ENCODE data around the gene PTPRD. TPM values are rescaled to one million over a fixed set of nuclear protein-coding genes. Genes with fewer than 3 reads are reported as not detected.

PTPRD gene
- total RNA-seq, 1 experiment from 2014 or later = 1.8 TPM

DNA sequence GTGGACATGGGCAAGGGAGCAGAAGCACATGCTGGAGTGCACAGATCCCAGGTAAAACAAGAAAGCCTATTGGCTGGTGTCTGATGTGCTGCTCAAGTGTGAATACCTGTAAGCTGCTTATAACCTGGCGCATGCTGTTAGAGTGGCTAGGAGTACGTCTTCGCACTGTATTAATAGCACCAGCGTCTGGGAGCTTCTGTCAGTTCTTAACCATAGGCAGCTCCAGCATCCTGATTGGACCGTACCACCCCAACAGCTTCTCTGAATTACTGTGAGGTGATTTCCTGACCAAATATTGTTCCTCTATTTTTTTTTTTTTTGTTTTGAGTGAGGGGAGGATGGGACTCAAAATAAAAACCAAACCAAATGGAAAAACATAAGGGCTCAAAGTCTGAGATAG, 987.6 kb downstream of the PTPRD start:
- DNase-seq = no peak
- CTCF ChIA-PET = no interaction called here
- Mint-ChIP-seq H3K9me3 (ENCODE audit: low read depth, unreplicated experiment) (no peaks in the 10 kb centered on the region), H3K27me3 (ENCODE audit: unreplicated experiment) (no peaks in the 10 kb centered on the region), H3K27ac (ENCODE audit: unreplicated experiment) (no peak overlapping the region), H3K36me3 (ENCODE audit: insufficient read depth, unreplicated experiment) (no peaks in the 10 kb centered on the region), H3K4me3 (ENCODE audit: low read depth, unreplicated experiment) (no peak overlapping the region), H3K4me1 (ENCODE audit: low read depth, unreplicated experiment) (no peaks in the 10 kb centered on the region)
- intact Hi-C loops (cut with micrococcal nuclease; ENCODE audit: unreplicated experiment) = no loop called here
- BruUV-seq (replicated peaks) = no TSS peak
- TF ChIP-seq, protein P1, sequence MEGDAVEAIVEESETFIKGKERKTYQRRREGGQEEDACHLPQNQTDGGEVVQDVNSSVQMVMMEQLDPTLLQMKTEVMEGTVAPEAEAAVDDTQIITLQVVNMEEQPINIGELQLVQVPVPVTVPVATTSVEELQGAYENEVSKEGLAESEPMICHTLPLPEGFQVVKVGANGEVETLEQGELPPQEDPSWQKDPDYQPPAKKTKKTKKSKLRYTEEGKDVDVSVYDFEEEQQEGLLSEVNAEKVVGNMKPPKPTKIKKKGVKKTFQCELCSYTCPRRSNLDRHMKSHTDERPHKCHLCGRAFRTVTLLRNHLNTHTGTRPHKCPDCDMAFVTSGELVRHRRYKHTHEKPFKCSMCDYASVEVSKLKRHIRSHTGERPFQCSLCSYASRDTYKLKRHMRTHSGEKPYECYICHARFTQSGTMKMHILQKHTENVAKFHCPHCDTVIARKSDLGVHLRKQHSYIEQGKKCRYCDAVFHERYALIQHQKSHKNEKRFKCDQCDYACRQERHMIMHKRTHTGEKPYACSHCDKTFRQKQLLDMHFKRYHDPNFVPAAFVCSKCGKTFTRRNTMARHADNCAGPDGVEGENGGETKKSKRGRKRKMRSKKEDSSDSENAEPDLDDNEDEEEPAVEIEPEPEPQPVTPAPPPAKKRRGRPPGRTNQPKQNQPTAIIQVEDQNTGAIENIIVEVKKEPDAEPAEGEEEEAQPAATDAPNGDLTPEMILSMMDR (IDR thresholded peaks at IDR 0.05; ENCODE audit: unreplicated experiment) = no peak

DNA sequence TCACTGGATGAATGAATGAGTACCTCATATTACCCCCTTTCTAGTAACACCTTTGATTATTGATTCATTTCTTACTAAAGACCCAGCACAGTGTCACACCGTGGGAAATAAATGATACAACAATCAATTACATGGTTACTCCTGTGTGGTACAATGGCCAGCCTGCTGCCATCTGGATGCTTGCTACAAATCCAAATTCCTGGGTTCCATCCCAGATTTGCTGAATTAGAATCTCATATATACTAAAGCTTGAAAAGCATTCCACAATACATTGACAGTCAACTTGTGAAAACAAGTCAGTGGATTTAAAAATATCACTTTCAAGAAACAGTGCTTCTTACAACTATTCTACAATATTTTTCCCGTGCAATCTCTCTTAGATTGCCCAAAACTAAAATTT, 989.3 kb downstream of the PTPRD start:
- Mint-ChIP-seq H3K9me3 (ENCODE audit: low read depth, unreplicated experiment) (no peaks in the 10 kb centered on the region), H3K4me1 (ENCODE audit: low read depth, unreplicated experiment) (no peaks in the 10 kb centered on the region), H3K27ac (ENCODE audit: unreplicated experiment) (no peak overlapping the region), H3K27me3 (ENCODE audit: unreplicated experiment) (no peaks in the 10 kb centered on the region), H3K4me3 (ENCODE audit: low read depth, unreplicated experiment) (no peak overlapping the region), H3K36me3 (ENCODE audit: insufficient read depth, unreplicated experiment) (peaks cover 4% of the 10 kb centered on the region)
- DNase-seq = no peak
- CTCF ChIA-PET = no interaction called here
- intact Hi-C loops (cut with micrococcal nuclease; ENCODE audit: unreplicated experiment) = no loop called here
- no TSS peak for BruUV-seq (replicated peaks)
- TF ChIP-seq, protein P1 (IDR thresholded peaks at IDR 0.05; ENCODE audit: unreplicated experiment) = no peak

DNA sequence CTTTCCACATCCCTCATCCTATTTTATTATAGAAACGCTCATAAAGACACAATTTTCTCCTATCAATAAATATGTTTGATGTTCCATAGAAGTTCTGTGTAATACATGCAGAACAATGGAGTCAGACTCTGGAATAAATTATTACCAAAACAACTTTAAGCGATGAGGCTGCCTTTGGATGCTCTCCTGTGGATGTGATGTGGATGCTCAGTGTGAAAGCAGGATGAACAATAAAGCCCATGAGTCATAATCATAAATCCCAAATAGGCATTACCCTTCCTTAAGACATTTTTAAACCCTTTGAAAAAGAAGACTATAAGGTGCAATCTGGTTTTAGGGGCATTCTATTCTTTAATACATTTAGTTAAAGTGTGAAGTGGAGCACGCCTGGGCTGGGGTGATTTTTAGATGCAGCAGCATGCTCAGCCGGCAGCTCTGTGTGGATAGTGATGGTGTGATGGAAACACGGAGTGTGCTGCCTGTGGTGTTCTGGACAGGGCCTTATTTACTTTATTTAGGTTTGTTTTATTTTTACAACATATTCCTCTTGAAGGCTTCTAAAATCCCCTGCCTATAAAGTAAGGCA, 991.4 kb downstream of the PTPRD start:
- H3K27ac Mint-ChIP-seq (ENCODE audit: unreplicated experiment) = no peak overlapping the region
- TF ChIP-seq, protein P1 (IDR thresholded peaks at IDR 0.05; ENCODE audit: unreplicated experiment) = no peak
- no peaks in the 10 kb centered on the region for H3K4me1 Mint-ChIP-seq (ENCODE audit: low read depth, unreplicated experiment)
- intact Hi-C loops (cut with micrococcal nuclease; ENCODE audit: unreplicated experiment) = no loop called here
- BruUV-seq (replicated peaks) = no TSS peak
- peaks cover 2% of the 10 kb centered on the region for H3K9me3 Mint-ChIP-seq (ENCODE audit: low read depth, unreplicated experiment)
- CTCF ChIA-PET = no interaction called here
- peaks cover 9% of the 10 kb centered on the region for H3K36me3 Mint-ChIP-seq (ENCODE audit: insufficient read depth, unreplicated experiment)
- no peak for DNase-seq
- H3K4me3 Mint-ChIP-seq (ENCODE audit: low read depth, unreplicated experiment) = no peak overlapping the region
- no peaks in the 10 kb centered on the region for H3K27me3 Mint-ChIP-seq (ENCODE audit: unreplicated experiment)

DNA sequence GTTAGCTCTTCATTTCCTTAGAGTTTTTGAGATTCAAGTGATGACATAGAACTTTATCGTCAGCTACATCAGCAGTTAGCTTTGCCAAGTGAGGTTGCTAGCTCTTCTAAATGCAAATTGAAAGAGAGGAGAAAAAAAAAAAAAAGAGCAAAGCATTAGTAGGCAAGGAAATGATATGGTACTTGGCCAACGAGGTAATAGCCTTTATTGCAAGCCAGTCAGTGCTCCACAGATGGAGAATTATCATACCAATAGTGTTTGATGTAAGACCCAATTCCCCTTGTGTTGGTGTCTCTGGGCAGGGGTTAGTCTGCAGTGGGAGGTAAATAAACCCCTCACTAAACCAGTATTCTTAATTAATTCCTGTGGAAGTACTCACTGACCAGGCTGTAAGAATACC, 992.1 kb downstream of the PTPRD start:
- intact Hi-C loops (cut with micrococcal nuclease; ENCODE audit: unreplicated experiment) = no loop called here
- Mint-ChIP-seq H3K27ac (ENCODE audit: unreplicated experiment) (no peak overlapping the region), H3K4me3 (ENCODE audit: low read depth, unreplicated experiment) (no peak overlapping the region), H3K4me1 (ENCODE audit: low read depth, unreplicated experiment) (no peaks in the 10 kb centered on the region), H3K36me3 (ENCODE audit: insufficient read depth, unreplicated experiment) (peaks cover 9% of the 10 kb centered on the region), H3K9me3 (ENCODE audit: low read depth, unreplicated experiment) (peaks cover 2% of the 10 kb centered on the region), H3K27me3 (ENCODE audit: unreplicated experiment) (no peaks in the 10 kb centered on the region)
- CTCF ChIA-PET = interaction anchor here (0.7 kb wide), 1 partner anchor 178 kb away, joined by 4 read pairs; no protein-coding TSS in a partner anchor
- no peak for DNase-seq
- no TSS peak for BruUV-seq (replicated peaks)
- TF ChIP-seq, protein P1 (IDR thresholded peaks at IDR 0.05; ENCODE audit: unreplicated experiment) = no peak

Measured in Calu3 (cell line).